Muscle layer of duodenum (tissue), 2 donors: ENCODE results near the gene RDH11.

ENCODE experiments used
- H3K27ac ChIP-seq: one replicate; pipeline ENCODE4 v1.7.0; 2013; ENCODE audit warnings: mild to moderate bottlenecking, low read length
- H3K27me3 ChIP-seq: one replicate; pipeline ENCODE4 v1.7.0; 2013; ENCODE audit warnings: low read depth, mild to moderate bottlenecking, control low read depth, low read length
- H3K36me3 ChIP-seq, 2 donors: one replicate each; pipeline ENCODE4 v1.7.0; 2013; ENCODE audit warnings: low read length in 2 of 2, control low read depth in 1 of 2, mild to moderate bottlenecking in 1 of 2; ENCODE audit not compliant: insufficient read depth in 2 of 2, control insufficient read depth in 1 of 2
- H3K4me1 ChIP-seq, 2 donors: one replicate each; pipeline ENCODE4 v1.7.0; 2013; ENCODE audit warnings: low read length in 2 of 2, mild to moderate bottlenecking in 2 of 2, control low read depth in 1 of 2, moderate library complexity in 1 of 2; ENCODE audit not compliant: insufficient read depth in 2 of 2, control insufficient read depth in 1 of 2
- H3K4me3 ChIP-seq, 2 donors: one replicate each; pipeline ENCODE4 v1.7.0; 2013; ENCODE audit warnings: low read length in 2 of 2, low read depth in 1 of 2, mild to moderate bottlenecking in 1 of 2
- H3K9me3 ChIP-seq, 2 donors: one replicate each; pipeline ENCODE4 v1.7.0; 2013; ENCODE audit warnings: low read length in 2 of 2, control low read depth in 1 of 2, mild to moderate bottlenecking in 1 of 2; ENCODE audit not compliant: control insufficient read depth in 1 of 2
- donor health status: healthy.

The RDH11 gene

DNA sequence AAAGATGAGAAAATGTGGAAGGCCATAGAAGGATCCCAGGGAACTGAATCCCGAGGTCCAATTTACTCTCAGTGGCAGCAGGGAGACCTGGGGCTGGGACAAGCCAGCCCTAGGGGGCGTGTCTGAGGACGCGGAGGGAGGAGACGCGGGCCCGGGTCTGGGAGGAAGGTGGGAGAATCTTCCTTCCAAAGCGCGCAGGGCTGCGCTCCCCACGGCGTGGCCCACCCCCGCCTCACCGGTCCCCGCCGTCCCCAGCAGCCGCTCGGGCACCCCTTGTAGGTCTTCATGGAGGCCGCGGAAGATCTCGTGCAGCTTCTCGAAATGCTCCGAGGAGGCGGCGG, 21.5 kb downstream of the RDH11 start:
- H3K4me1 ChIP-seq = peaks cover 6 to 28% of the 10 kb centered on the region in 2 donors
- peak overlapping the region; percentile 83 to 99 for H3K4me3 ChIP-seq
- no peaks in the 10 kb centered on the region for H3K27me3 ChIP-seq

DNA sequence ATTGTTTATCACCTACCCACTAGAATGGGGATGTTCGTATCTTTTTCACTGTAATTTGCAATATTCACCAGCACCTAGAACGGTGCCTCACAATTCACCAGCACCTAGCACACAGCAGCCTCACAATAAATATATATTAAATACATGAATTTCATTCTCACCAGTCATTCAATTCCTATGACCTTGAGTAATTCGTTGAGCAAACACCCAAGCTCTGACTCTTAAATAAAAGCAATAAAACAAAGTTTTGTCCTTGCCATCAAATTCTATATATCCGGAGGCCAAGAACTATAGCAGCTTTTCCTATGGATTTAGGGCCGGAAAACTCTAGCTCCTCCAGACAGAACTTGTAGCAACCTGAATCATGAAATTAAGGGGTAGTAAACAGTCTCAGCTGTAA, 22.1 kb downstream of the RDH11 start:
- peak overlapping the region; percentile 83 to 99 for H3K4me3 ChIP-seq
- H3K27me3 ChIP-seq = no peaks in the 10 kb centered on the region
- H3K27ac ChIP-seq = peak overlapping the region; percentile 60

More for the DNA sequence above, 21.5 kb downstream of the RDH11 start:
- Histone ChIP-seq H3K27ac (peak overlapping the region; percentile 86), H3K9me3 (no peaks in the 10 kb centered on the region), H3K36me3 (peaks cover 13 to 24% of the 10 kb centered on the region in 2 donors)

DNA sequence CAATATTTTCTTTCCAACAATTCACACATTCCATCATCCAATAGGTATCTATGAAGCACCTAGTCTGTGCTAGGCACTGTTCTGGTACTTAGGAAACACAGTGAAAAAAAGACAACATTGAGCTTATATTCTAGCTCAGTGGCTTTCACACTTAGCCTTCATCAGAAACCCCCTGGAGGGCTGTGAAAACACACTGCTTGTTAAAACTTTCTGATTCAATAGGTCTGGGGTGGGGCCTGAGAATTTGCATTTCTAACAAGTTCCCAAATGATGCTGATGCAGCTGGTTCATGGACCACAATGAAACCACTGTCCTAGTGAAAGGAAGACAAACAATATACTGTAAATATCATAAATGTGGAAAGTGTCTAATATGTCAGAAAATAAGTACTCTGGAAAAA, 27.0 kb downstream of the RDH11 start:
- Histone ChIP-seq H3K27ac (no peak overlapping the region), H3K27me3 (no peaks in the 10 kb centered on the region), H3K4me1 (peaks cover 4 to 28% of the 10 kb centered on the region in 2 donors), H3K4me3 (no peak overlapping the region), H3K36me3 (no peaks in the 10 kb centered on the region), H3K9me3 (no peaks in the 10 kb centered on the region)

More for the DNA sequence above, 22.1 kb downstream of the RDH11 start:
- no peaks in the 10 kb centered on the region for H3K9me3 ChIP-seq
- peaks cover 6 to 28% of the 10 kb centered on the region in 2 donors for H3K4me1 ChIP-seq
- peaks cover 8 to 17% of the 10 kb centered on the region in 2 donors for H3K36me3 ChIP-seq

DNA sequence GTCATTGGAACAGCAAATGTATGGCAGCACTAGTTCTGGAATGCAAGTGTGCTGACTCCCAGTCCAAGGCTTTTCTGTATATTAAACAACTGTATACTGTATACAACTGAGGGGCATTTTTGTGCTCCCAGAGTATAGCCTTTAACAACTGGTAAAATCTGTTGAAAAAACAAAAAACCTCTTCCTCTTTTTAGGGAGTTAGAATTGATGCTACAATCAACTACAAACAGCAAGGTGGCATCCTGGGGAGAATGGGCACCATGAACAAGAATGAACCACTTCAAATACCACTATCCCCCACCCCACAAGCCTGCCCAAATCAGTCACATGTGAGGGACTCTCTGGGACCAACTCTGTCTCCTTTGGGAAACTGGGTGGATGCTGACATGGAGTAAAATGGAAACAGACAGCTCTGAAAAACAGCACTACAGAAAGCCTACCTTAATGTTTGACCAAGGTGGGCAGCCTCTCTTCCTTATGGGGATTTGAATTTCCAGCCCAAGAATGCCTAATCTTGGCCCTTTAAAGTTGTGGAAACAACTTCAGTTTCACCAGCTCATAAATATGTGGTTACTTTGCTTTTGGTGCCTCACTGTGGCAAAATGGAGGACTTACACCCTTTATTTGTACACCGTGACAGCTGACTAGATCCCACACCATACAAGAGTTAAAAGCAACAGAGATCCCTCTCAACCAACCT, 28.7 kb downstream of the RDH11 start:
- Histone ChIP-seq H3K27ac (no peak overlapping the region), H3K36me3 (no peaks in the 10 kb centered on the region), H3K27me3 (no peaks in the 10 kb centered on the region), H3K9me3 (no peaks in the 10 kb centered on the region), H3K4me1 (peaks cover 0 to 12% of the 10 kb centered on the region in 2 donors), H3K4me3 (no peak overlapping the region)

DNA sequence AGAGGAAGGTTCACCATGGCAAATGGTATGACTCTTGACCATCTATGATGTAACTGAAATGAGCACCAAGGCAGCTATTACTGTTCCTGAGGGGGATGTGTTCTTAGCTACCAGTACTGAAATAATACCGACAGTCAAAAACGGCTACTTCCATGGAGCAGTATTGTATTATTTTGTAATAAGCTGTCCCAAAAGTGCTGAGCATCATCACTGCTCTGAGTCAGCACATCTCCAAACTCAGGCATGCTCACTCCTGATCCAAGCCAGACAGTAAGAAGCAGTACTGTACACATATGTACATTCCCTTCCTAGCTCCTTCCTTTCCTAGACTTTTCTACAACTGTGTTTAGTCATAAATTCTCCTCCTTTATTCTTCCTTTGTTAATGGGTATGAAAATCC, 29.7 kb downstream of the RDH11 start:
- no peaks in the 10 kb centered on the region for H3K27me3 ChIP-seq
- H3K36me3 ChIP-seq = peaks cover 0 to 1% of the 10 kb centered on the region in 2 donors
- peaks cover 0 to 12% of the 10 kb centered on the region in 2 donors for H3K4me1 ChIP-seq
- no peaks in the 10 kb centered on the region for H3K9me3 ChIP-seq
- no peak overlapping the region for H3K4me3 ChIP-seq
- no peak overlapping the region for H3K27ac ChIP-seq

DNA sequence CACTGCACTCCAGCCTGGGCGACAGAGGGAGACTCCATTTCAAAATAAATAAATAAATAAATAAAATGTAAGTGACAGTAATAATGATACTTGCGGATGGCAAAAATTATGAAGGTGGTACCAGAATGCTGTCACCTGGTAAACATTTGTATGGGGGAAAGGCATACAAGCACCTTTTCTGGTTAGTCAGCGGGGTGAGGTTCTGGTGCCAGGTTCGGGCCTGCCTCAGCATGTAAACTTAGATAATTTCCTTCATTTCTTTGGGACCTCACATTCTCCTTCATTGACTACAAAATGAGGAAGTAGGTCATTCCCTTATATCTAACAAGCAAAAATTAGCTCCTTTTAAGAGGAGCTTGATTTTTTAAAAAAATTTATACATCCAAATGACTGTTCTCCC, 31.9 kb downstream of the RDH11 start:
- Histone ChIP-seq H3K9me3 (no peaks in the 10 kb centered on the region), H3K36me3 (peaks cover 1 to 13% of the 10 kb centered on the region in 2 donors), H3K4me1 (peaks cover 0 to 12% of the 10 kb centered on the region in 2 donors)

DNA sequence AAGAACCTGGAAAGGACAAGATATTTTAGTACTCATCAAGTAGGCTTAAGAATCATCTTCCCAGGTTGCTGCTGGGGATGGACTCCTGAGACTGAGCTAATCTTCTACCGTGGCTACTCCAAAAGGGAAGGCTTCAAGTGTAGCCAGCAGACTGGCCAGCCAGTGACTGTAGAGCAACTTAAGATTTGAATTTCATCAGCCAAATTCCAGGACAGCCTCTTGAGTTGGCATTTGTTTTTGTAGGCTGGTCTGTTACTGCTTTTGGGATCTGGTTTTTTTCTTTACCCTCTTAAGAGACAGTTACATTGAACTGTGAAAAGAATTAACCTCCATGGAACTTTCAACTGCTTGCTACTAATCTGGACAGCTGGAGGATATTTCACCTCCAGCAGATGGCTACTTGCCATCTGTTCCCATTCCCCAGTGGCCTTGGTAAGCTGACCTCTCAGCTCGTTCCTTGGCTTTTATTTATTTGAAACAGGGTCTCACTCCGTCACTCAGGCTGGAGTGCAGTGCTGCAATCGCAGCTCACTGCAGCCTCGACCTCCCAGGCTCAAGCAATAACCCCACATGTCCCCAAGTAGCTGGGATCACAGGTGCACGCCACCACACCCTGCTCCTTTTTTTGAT, 41.8 kb downstream of the RDH11 start:
- Histone ChIP-seq H3K9me3 (no peaks in the 10 kb centered on the region), H3K4me3 (no peak overlapping the region), H3K4me1 (no peaks in the 10 kb centered on the region), H3K27me3 (no peaks in the 10 kb centered on the region), H3K36me3 (peaks cover 70 to 72% of the 10 kb centered on the region in 2 donors), H3K27ac (no peak overlapping the region)

More for the DNA sequence above, 31.9 kb downstream of the RDH11 start:
- Histone ChIP-seq H3K27ac (no peak overlapping the region), H3K27me3 (no peaks in the 10 kb centered on the region), H3K4me3 (no peak overlapping the region)

DNA sequence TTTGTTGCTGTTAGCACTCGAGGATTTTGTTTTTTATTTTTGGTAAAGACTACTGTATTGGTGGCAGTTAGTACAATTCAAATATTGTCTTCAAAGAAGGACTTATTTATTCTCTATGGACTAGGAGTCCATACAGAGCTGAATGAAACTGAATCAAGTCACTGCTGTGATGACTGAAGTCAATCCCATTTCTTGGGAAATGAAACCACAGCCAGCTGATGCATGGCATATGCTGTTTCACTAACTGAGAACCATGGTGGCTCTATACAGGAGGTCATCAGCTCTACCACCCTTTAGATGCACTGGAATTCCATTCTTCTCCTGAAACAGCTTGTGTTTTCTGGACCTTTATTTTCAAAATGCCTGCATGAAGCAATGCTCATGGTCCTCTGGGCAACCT, 43.4 kb downstream of the RDH11 start:
- Histone ChIP-seq H3K27me3 (no peaks in the 10 kb centered on the region), H3K27ac (no peak overlapping the region), H3K4me1 (no peaks in the 10 kb centered on the region), H3K36me3 (peaks cover 61 to 73% of the 10 kb centered on the region in 2 donors), H3K9me3 (no peaks in the 10 kb centered on the region), H3K4me3 (no peak overlapping the region)

DNA sequence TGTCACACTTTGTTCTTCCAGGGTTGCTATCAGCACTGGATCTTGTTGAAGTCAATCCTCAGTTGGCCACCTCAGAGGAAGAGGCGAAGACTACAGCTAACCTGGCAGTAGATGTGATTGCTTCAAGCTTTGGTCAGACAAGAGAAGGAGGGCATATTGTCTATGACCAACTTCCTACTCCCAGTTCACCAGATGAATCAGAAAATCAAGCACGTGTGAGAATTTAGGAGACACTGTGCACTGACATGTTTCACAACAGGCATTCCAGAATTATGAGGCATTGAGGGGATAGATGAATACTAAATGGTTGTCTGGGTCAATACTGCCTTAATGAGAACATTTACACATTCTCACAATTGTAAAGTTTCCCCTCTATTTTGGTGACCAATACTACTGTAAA, 44.9 kb downstream of the RDH11 start:
- H3K4me3 ChIP-seq = no peak overlapping the region
- H3K27ac ChIP-seq = no peak overlapping the region
- H3K27me3 ChIP-seq = no peaks in the 10 kb centered on the region
- H3K36me3 ChIP-seq = peaks cover 60 to 73% of the 10 kb centered on the region in 2 donors
- no peaks in the 10 kb centered on the region for H3K9me3 ChIP-seq
- H3K4me1 ChIP-seq = no peaks in the 10 kb centered on the region

DNA sequence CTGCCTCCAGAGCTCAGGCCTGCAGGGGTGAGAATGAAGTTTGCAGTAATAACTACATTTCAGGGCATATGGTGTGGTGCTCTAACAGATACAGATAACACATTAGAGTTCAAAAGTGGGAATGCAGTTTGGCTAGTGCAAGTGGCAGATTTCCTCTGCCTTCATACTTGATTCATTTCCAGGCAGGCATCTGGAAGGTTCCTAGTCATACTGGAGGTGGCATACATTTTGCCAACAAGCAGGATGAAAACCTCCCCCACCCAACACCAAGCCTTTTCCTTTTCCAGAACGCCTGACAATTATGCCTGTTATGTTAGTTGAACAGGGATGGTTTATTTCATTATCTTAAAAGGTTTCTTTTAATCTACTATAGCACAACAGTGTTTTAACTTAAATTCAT, 45.4 kb downstream of the RDH11 start:
- Histone ChIP-seq H3K27me3 (no peaks in the 10 kb centered on the region), H3K9me3 (no peaks in the 10 kb centered on the region), H3K27ac (no peak overlapping the region), H3K36me3 (peaks cover 61 to 67% of the 10 kb centered on the region in 2 donors), H3K4me1 (no peaks in the 10 kb centered on the region), H3K4me3 (no peak overlapping the region)

DNA sequence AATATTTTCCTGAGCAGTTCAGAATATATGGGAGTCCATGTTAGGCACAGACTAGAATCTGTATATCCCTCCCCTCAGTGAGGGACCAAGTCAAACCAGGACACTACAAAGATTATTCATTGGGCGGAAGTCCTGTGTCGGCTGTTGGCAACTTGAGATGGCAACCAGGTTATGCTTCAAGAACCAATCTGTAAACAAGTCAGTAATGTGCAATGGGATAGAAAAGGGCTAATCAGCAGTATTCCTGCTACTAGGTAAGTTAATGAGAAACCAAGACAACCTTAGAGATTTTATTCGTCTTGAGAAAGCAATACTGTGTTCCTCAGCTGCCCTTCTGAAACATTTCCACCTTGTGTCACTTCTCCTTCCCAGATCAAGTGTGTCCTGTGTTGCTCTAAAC, 49.4 kb downstream of the RDH11 start:
- H3K27me3 ChIP-seq = no peaks in the 10 kb centered on the region
- H3K36me3 ChIP-seq = peaks cover 36 to 39% of the 10 kb centered on the region in 2 donors
- no peaks in the 10 kb centered on the region for H3K4me1 ChIP-seq
- H3K9me3 ChIP-seq = no peaks in the 10 kb centered on the region
- H3K27ac ChIP-seq = no peak overlapping the region
- no peak overlapping the region for H3K4me3 ChIP-seq
